ENCODE data around the gene DPP9. TPM values are rescaled to one million over a fixed set of nuclear protein-coding genes. Genes with fewer than 3 reads are reported as not detected.

The DPP9 gene
- total and polyA plus RNA-seq, 2 of the 13 experiments (the other 11 are each of a cell fraction or from before 2014, with no cell fraction given), result 8.4 to 25.8 TPM

DNA sequence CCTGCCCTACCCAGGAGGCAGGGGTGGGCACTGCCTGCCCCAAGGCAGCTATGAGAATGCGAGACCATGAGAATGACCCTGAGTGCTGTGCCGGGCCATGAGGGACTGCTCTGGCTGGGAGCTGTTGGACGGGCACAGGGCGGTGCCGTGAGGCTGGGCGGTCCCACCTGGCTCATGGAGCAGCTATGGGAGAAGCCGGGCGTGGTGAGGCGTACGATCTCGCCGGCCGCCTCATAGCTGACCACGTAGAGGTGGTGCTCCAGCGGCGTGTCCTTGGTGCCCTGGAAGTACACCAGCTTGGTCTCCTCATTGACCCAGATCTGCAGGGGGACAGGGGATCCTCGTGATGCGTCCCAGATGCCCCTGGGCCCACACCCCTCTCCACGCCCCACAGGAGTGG lies 34.2 kb downstream of the DPP9 start (continued):
- TF ChIP-seq ZNF646 (CRISPR knock-in tag; IDR thresholded peaks at IDR 0.05) (no peak), ZNF724P (CRISPR knock-in tag; IDR thresholded peaks at IDR 0.05; ENCODE audit: borderline replicate concordance) (no peak), ZSCAN20 (CRISPR knock-in tag; IDR thresholded peaks at IDR 0.05; ENCODE audit: borderline replicate concordance) (no peak), ZNF337 (CRISPR knock-in tag; IDR thresholded peaks at IDR 0.05; ENCODE audit: borderline replicate concordance, low read depth) (no peak), TCF7 (IDR thresholded peaks at IDR 0.05; ENCODE audit: low read depth) (no peak), ZNF607 (CRISPR knock-in tag; IDR thresholded peaks at IDR 0.05; ENCODE audit: borderline replicate concordance) (no peak), IRF9 (CRISPR knock-in tag; IDR thresholded peaks at IDR 0.05; ENCODE audit: borderline replicate concordance) (no peak), TAF15 (IDR thresholded peaks at IDR 0.05; ENCODE audit: low read depth, low read length, poor library complexity, severe bottlenecking) (no peak), HMGA1 (CRISPR knock-in tag; conservative IDR thresholded peaks at IDR 0.05) (no peak), SKIL (CRISPR knock-in tag; IDR thresholded peaks at IDR 0.05; ENCODE audit: borderline replicate concordance) (no peak), PAX8 (CRISPR knock-in tag; IDR thresholded peaks at IDR 0.05; ENCODE audit: borderline replicate concordance) (no peak), ZNF644 (CRISPR knock-in tag; IDR thresholded peaks at IDR 0.05; ENCODE audit: low read depth) (no peak), ZBTB7B (CRISPR knock-in tag; IDR thresholded peaks at IDR 0.05) (no peak), CHD2 (IDR thresholded peaks at IDR 0.05; ENCODE audit: low read depth, low read length) (no peak), MEIS1 (CRISPR knock-in tag; IDR thresholded peaks at IDR 0.05; ENCODE audit: borderline replicate concordance) (no peak), THRA (CRISPR knock-in tag; IDR thresholded peaks at IDR 0.05; ENCODE audit: borderline replicate concordance) (no peak)
